ENCODE data around the gene ABCA10.

Gene ABCA10

GRCh38 chr17:69265873-69266272 lies 37.2 kb upstream of the ABCA10 start:
- FAIRE-seq (peak; percentile 48), DNase-seq (ENCODE audit: insufficient read length, low spot score) (no peak)

GRCh38 chr17:69254187-69254586 lies 25.6 kb upstream of the ABCA10 start:
- DNase-seq (ENCODE audit: insufficient read length, low spot score) (no peak), FAIRE-seq (no peak)
- TF ChIP-seq, protein P1, sequence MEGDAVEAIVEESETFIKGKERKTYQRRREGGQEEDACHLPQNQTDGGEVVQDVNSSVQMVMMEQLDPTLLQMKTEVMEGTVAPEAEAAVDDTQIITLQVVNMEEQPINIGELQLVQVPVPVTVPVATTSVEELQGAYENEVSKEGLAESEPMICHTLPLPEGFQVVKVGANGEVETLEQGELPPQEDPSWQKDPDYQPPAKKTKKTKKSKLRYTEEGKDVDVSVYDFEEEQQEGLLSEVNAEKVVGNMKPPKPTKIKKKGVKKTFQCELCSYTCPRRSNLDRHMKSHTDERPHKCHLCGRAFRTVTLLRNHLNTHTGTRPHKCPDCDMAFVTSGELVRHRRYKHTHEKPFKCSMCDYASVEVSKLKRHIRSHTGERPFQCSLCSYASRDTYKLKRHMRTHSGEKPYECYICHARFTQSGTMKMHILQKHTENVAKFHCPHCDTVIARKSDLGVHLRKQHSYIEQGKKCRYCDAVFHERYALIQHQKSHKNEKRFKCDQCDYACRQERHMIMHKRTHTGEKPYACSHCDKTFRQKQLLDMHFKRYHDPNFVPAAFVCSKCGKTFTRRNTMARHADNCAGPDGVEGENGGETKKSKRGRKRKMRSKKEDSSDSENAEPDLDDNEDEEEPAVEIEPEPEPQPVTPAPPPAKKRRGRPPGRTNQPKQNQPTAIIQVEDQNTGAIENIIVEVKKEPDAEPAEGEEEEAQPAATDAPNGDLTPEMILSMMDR (IDR thresholded peaks at IDR 0.05; ENCODE audit: insufficient read depth, missing control alignments) = no peak

More at GRCh38 chr17:69265873-69266272, 37.2 kb upstream of the ABCA10 start:
- TF ChIP-seq, protein P1 (IDR thresholded peaks at IDR 0.05; ENCODE audit: insufficient read depth, missing control alignments) = no peak

DNA sequence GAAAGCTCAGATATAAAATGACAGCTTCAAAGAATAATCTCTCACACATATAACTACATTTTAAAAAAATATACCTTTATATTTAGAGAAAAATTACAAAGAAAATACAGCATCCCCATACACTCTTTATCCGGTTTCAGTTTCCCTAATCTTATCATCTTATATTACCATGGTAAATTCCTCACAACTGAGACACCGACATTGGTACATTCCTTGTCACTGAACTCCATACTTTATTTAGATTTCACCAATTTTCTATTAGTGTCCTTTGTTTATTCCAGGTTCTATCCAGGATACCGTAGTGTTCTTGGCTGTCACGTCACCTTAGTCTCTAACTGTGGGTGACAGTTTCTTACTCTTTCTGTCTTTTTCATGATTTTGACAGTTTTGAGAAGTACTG lies 22.0 kb upstream of the ABCA10 start:
- no peak for DNase-seq (ENCODE audit: insufficient read length, low spot score)
- no peak for FAIRE-seq
- TF ChIP-seq, protein P1 (IDR thresholded peaks at IDR 0.05; ENCODE audit: insufficient read depth, missing control alignments) = no peak

- TF ChIP-seq, protein P1 (IDR thresholded peaks at IDR 0.05; ENCODE audit: insufficient read depth, missing control alignments) = peak; percentile 85
- DNase-seq (ENCODE audit: insufficient read length, low spot score) (no peak), FAIRE-seq (peak; percentile 94)
These were observed 18.2 kb upstream of the ABCA10 start for GRCh38 chr17:69246726-69247375.

- TF ChIP-seq, protein P1 (IDR thresholded peaks at IDR 0.05; ENCODE audit: insufficient read depth, missing control alignments) = no peak
- no peak for DNase-seq (ENCODE audit: insufficient read length, low spot score)
- no peak for FAIRE-seq
These were observed 17.6 kb upstream of the ABCA10 start for GRCh38 chr17:69246202-69246601.

GRCh38 chr17:69245617-69246016 lies 17.0 kb upstream of the ABCA10 start:
- TF ChIP-seq, protein P1 (IDR thresholded peaks at IDR 0.05; ENCODE audit: insufficient read depth, missing control alignments) = no peak
- FAIRE-seq (no peak), DNase-seq (ENCODE audit: insufficient read length, low spot score) (no peak)
